Spleen (tissue), 7 donors: ENCODE data around the gene PTPRG.

Experiments
- CTCF ChIP-seq, 11 experiments: fragments of 200-600 bp in 7 of 11; fragments of 450-650 bp in 4 of 11; sonication (generic) in 4 of 11; IDR thresholded peaks in 8 of 11; conservative IDR thresholded peaks in 3 of 11; 1 replicate in 7 of 11; 2 replicates in 4 of 11; pipeline versions ENCODE4 v1.4.0 to v1.8.0; 2016 to 2021; ENCODE audit warnings: antibody characterized with exemption in 11 of 11, inconsistent platforms in 4 of 11, mild to moderate bottlenecking in 1 of 11
- POLR2A ChIP-seq, 3 donors: fragments of 450-650 bp; IDR thresholded peaks; one replicate each; pipeline ENCODE4 v1.5.1; 2017; ENCODE audit warnings: antibody characterized with exemption in 3 of 3, mild to moderate bottlenecking in 1 of 3
- POLR2AphosphoS5 ChIP-seq, 3 donors: sonication (generic); formaldehyde crosslinking; IDR thresholded peaks; one replicate each; pipeline ENCODE4 v1.5.1; 2017; ENCODE audit warnings: antibody characterized with exemption in 3 of 3
- donor health status: DM: no; HTN: no; CAD: no; lungs with moderate emphysema.
- donor health status: DM: no; HTN: no; CAD: no.
- donor health status: DM: no; HTN: no; CAD: no.

- no peak for TF ChIP-seq CTCF (IDR thresholded peaks at IDR 0.05 in 8 of 11, conservative IDR thresholded peaks at IDR 0.05 in 3 of 11)
- no peak for TF ChIP-seq POLR2A (IDR thresholded peaks at IDR 0.05)
- no peak for TF ChIP-seq POLR2AphosphoS5 (IDR thresholded peaks at IDR 0.05)
Observed at GRCh38 chr3:61776390-61776789, 215.0 kb downstream of the PTPRG start.
